Heart right ventricle (tissue), 16 donors: ENCODE data around the gene NRROS. TPM values are rescaled to one million over a fixed set of nuclear protein-coding genes. Genes with fewer than 3 reads are reported as not detected.
A peak's percentile ranks its signal among the peaks of the same experiment; 100 is the strongest.

Experiments used
- ATAC-seq, 8 donors: fragments of 200-7000 bp; cut with Tn5 transposase; one replicate each; pipeline ENCODE4 v1.9.1; 2020; ENCODE audit warnings: mild to moderate bottlenecking in 8 of 8, moderate library complexity in 8 of 8, moderate number of reproducible peaks in 1 of 8
- DNase-seq, 2 donors: peaks; one replicate each; pipeline ENCODE4 v3.0.0-alpha.2; 2020
- H3K27ac ChIP-seq, 10 donors: fragments of 200-600 bp; sonication (generic) in 2 of 10; one replicate each; pipeline versions ENCODE4 v1.5.0 to v1.8.0; 2020 to 2022; ENCODE audit warnings: mild to moderate bottlenecking in 3 of 10
- H3K27me3 ChIP-seq, 7 donors: fragments of 200-600 bp; one replicate each; pipeline ENCODE4 v1.8.0; 2021 to 2022; ENCODE audit warnings: mild to moderate bottlenecking in 2 of 7
- H3K36me3 ChIP-seq, 9 donors: fragments of 200-600 bp; sonication (generic) in 1 of 9; one replicate each; pipeline versions ENCODE4 v1.5.0 to v1.8.0; 2020 to 2022; ENCODE audit warnings: mild to moderate bottlenecking in 2 of 9
- H3K4me1 ChIP-seq, 9 donors: fragments of 200-600 bp; sonication (generic) in 1 of 9; one replicate each; pipeline versions ENCODE4 v1.5.0 to v1.8.0; 2020 to 2022; ENCODE audit warnings: mild to moderate bottlenecking in 4 of 9
- H3K4me3 ChIP-seq, 10 donors: fragments of 200-600 bp; sonication (generic) in 2 of 10; one replicate each; pipeline versions ENCODE4 v1.5.0 to v1.8.0; 2020 to 2022; ENCODE audit warnings: mild to moderate bottlenecking in 7 of 10, moderate library complexity in 2 of 10
- H3K9me3 ChIP-seq, 11 donors: fragments of 200-600 bp in 10 of 11; sonication (generic) in 2 of 11; one replicate each; pipeline versions ENCODE4 v1.5.0 to v1.8.0; 2013 to 2022; ENCODE audit warnings: mild to moderate bottlenecking in 2 of 11, control low read depth in 1 of 11, moderate library complexity in 1 of 11
- WGBS, 2 donors: extraction: QIAGEN DNeasy Blood & Tissue Kit; methylation state at CpG; one replicate each; pipeline ENCODE4 v1.1.7; 2013; ENCODE audit warnings: inconsistent platforms in 1 of 2; 5-methylcytosine and 5-hydroxymethylcytosine counted together
- intact Hi-C, 10 donors: fragments of 100-400 bp; cut with DNase I; formaldehyde crosslinking; loops; one replicate each; pipeline versions ENCODE4 v1.11.1 to v1.14.2; 2022
- polyA plus RNA-seq, 2 donors: library from polyadenylated mRNA; stranded (reverse); fragments of 200-250 nt; gene quantifications; one replicate each; pipeline ENCODE4 v1.2.3, GENCODE V29; 2013
- total RNA-seq, 10 donors: library from RNA; stranded (reverse); fragmentation: NEBNext Ultra II Directional in 3 of 10; extraction: Animal tissue kit (Norgen Biotek cat#: 25700) in 3 of 10; gene quantifications; one replicate each; pipeline versions ENCODE4 v1.2.1 to v1.2.4, GENCODE V29; 2021 to 2023
- TF ChIP-seq, protein P1 (sequence below), 9 donors: fragments of 200-600 bp; sonication (generic) in 2 of 9; IDR thresholded peaks; one replicate each; pipeline versions ENCODE4 v1.5.0 to v1.8.0; 2021 to 2022; ENCODE audit warnings: antibody characterized with exemption in 9 of 9, mild to moderate bottlenecking in 5 of 9, moderate library complexity in 1 of 9
- donor health status: Arrhythmogenic right ventricular cardiomyopathy.
- donor health status: ischemic (EF 13 %, LVEDD 7.1; RV severe dilation, severe dysfunction).
- donor health status: healthy with polysubstance abuse.
- donor health status: DM: no; HTN: yes; CAD: no.
- donor health status: DM: no; HTN: no; CAD: no.
- donor health status: ischemic (EF 25% LVEDD 6.9; RV normal size, moderate dysfunction).
- donor health status: ischemic (EF 25% LVEDD 5.7; RV mildly dilated, moderate dysfunction).
- donor health status: healthy.
- donor health status: DM: yes; HTN: yes; CAD: no.
- donor health status: Ischemic cardiomyopathy.
- donor health status: ischemic (EF 35%, LVEDD 5.7; RV mildly dilated, moderate dysfunction).
- donor health status: nonischemic (EF 11% LVEDD 7.7; RV severe dilation, severe dysfunction).
- donor health status: DM: yes; HTN: yes; CAD: no.
- donor health status: PGD.
- donor health status: ischemic (EF 29% LVEDD 5.4; RV normal size, mild dysfunction).
- donor health status: nonischemic (EF 23%, LVEDD 6.1; RV moderate dilation, normal function).

NRROS gene
- total and polyA plus RNA-seq, 12 donors, result 1.1 to 11.7 (median 2.7) TPM

DNA sequence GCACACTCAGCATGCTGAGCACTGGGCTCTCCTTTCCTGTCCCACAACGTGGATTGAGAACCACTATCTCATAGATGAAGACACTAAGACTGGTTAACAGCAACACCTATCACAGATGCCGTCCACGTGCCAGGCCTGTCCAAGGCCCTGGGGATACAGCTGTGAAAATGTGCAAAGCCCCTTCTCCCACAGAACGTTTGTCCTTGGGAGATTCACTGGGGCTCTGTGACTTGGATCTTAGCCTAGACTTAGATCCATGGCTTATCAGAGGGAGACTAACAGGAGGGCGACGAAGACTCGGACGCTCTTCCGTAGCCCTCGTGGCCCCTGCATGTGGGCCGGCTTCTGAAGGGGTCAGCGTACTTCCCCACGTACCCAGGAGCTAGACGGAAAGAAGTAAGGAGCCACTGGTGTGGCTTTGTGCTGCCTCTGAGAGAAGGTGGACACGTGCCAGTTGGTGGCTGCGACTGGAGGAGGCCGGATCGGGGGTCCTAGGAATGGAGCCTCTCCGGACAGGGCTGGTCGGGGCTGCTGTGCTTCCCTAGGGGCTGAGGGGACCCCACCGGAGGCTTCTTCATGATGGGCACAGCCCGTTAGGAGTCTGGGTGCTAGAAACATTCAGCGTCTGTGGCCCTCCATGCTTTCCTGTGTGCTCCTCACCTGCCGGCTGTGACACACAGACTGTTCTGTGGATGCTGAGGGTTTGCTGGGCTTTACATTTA, 964 bp downstream of the NRROS start:
- intact Hi-C loops, result no loop called here
- TF ChIP-seq, protein P1, sequence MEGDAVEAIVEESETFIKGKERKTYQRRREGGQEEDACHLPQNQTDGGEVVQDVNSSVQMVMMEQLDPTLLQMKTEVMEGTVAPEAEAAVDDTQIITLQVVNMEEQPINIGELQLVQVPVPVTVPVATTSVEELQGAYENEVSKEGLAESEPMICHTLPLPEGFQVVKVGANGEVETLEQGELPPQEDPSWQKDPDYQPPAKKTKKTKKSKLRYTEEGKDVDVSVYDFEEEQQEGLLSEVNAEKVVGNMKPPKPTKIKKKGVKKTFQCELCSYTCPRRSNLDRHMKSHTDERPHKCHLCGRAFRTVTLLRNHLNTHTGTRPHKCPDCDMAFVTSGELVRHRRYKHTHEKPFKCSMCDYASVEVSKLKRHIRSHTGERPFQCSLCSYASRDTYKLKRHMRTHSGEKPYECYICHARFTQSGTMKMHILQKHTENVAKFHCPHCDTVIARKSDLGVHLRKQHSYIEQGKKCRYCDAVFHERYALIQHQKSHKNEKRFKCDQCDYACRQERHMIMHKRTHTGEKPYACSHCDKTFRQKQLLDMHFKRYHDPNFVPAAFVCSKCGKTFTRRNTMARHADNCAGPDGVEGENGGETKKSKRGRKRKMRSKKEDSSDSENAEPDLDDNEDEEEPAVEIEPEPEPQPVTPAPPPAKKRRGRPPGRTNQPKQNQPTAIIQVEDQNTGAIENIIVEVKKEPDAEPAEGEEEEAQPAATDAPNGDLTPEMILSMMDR (IDR thresholded peaks at IDR 0.05), result no peak
- WGBS, 2 donors, result 50 to 59% methylated on average over 24 of the region's 24 CpGs
- H3K4me3 ChIP-seq, result peak overlapping the region; percentile 40 to 86 (median 68)
- DNase-seq (no peak), ATAC-seq (peak in 4 of 8 donors; percentile 4 to 19 (median 10))
- peaks cover 0 to 21% (median 0%) of the 10 kb centered on the region in 9 donors for H3K36me3 ChIP-seq
- H3K27ac ChIP-seq, result peak overlapping the region in 9 of 10 donors; percentile 68 to 94 (median 78)
- H3K4me1 ChIP-seq, result peaks cover 0 to 83% (median 12%) of the 10 kb centered on the region in 9 donors
- peaks cover 0 to 28% (median 12%) of the 10 kb centered on the region in 7 donors for H3K27me3 ChIP-seq
- no peaks in the 10 kb centered on the region for H3K9me3 ChIP-seq

DNA sequence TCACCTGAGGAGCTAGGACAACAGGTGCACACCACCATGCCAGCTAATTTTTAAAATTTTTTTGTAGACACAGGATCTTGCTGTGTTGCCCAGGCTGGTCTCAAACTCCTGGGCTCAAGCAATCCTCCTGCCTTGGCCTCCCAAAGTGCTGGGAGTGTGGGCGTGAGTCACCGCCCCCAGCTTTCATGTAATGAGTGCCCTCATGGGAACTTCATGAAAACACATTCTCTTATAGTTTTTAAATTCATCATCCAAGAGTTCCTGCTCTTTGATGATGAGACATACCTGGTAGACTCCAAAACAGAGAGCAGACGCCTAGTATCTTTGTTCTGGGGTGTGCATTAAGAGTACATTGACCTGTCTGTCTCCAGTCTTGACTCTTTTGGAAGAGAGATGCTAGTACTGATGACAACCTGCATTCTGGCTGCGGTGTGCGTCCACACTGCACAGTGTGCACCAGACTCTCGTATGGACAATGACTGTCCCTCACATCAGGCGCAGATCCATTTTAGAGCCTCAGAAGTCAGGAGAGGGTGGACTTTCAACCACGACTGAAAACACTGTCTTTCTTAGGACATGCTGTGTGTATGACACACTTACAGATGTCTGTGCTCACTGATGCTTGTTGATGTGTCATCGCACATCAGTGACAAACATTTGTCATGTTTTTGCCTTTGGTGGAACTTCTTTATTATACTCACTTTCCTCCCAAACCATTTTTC, 2.0 kb downstream of the NRROS start:
- no peak for ATAC-seq
- no peak for DNase-seq
- H3K27me3 ChIP-seq, result peaks cover 0 to 26% (median 12%) of the 10 kb centered on the region in 7 donors
- H3K27ac ChIP-seq, result peak overlapping the region in 4 of 10 donors; percentile 37 to 94 (median 84)
- intact Hi-C loops, result no loop called here
- WGBS, 2 donors, result 81 to 90% methylated on average over 9 of the region's 9 CpGs
- H3K4me1 ChIP-seq, result peaks cover 0 to 88% (median 12%) of the 10 kb centered on the region in 9 donors
- peaks cover 0 to 30% (median 0%) of the 10 kb centered on the region in 9 donors for H3K36me3 ChIP-seq
- TF ChIP-seq, protein P1 (IDR thresholded peaks at IDR 0.05), result no peak
- peak overlapping the region in 7 of 10 donors; percentile 50 to 86 (median 71) for H3K4me3 ChIP-seq
- H3K9me3 ChIP-seq, result no peaks in the 10 kb centered on the region

DNA sequence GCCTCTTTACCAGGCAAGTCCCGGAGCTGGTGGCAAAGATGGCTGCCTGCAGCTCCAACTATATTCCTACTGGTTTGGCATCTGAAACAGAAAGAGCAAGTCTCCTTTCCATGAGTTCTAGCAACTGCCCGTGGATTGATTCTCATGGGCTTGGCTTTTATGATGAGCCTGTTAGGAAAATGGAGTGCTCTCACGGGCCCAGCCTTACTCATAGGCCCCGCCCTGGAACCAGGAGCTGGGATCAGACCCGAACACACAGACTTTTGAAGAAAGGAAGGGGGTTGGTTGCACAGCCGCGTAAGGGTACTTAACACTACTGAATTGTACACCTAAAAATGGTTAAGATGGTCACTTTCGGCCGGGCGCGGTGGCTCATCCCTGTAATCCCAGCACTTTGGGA, 2.9 kb downstream of the NRROS start:
- peak overlapping the region in 5 of 10 donors; percentile 7 to 86 (median 71) for H3K4me3 ChIP-seq
- peak overlapping the region in 2 of 10 donors; percentile 10 to 94 for H3K27ac ChIP-seq
- WGBS, 2 donors, result 86 to 91% methylated on average over 11 of the region's 11 CpGs
- TF ChIP-seq, protein P1 (IDR thresholded peaks at IDR 0.05), result no peak
- ATAC-seq (no peak), DNase-seq (no peak)
- peaks cover 0 to 93% (median 12%) of the 10 kb centered on the region in 9 donors for H3K4me1 ChIP-seq
- intact Hi-C loops, result no loop called here
- H3K27me3 ChIP-seq, result peaks cover 0 to 21% (median 12%) of the 10 kb centered on the region in 7 donors
- peaks cover 0 to 32% (median 0%) of the 10 kb centered on the region in 9 donors for H3K36me3 ChIP-seq
- H3K9me3 ChIP-seq, result no peaks in the 10 kb centered on the region

DNA sequence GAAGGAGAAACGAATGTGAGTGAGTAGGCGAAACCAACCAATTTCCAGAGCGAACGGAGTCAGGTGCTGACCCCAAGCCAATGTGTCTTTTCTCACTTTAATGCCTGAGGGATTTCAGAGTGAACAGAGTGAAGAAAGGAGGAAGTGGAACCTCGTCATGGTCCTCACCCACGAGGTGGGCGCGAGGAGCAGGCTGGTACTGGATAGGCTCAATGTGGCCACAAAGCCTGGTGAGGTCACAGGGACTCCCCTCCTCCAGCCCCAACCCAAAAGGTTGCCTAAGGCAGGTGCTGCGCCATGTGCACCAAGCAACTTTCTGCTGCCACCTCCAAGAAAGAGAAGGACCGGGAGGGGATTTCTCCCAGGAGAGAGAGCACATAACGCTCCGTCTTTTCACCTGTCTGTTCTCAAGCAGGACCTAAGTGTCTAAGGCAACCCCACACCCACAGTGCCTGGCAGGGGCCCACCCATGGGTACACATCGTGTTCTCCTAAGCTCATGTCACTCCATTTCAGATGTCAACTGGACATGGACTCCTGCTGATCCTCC, 3.8 kb downstream of the NRROS start:
- Histone ChIP-seq H3K36me3 (peaks cover 0 to 40% (median 0%) of the 10 kb centered on the region in 9 donors), H3K27me3 (peaks cover 0 to 20% (median 12%) of the 10 kb centered on the region in 7 donors), H3K9me3 (no peaks in the 10 kb centered on the region), H3K4me1 (peaks cover 0 to 94% (median 12%) of the 10 kb centered on the region in 9 donors), H3K4me3 (peak overlapping the region in 1 of 10 donors; percentile 20), H3K27ac (peak overlapping the region in 2 of 10 donors; percentile 9 to 94)
- DNase-seq, result no peak
- WGBS, 2 donors, result 80 to 83% methylated on average over 13 of the region's 13 CpGs
- TF ChIP-seq, protein P1 (IDR thresholded peaks at IDR 0.05), result no peak
- peak in 2 of 8 donors; percentile 32 to 36 for ATAC-seq
- intact Hi-C loops, result no loop called here
